NCI-H2107 (cell line): ENCODE measurements around the gene WNK1.
"Not testable (repeated sequence)": the region's sequence is repeated elsewhere in the genome, so short reads cannot be mapped to it uniquely, and the experiment has no call there.

Source experiments
- DNase-seq: peaks from one replicate; lab custom pipeline; 2025; lab: John Stamatoyannopoulos, UW

The WNK1 gene

GRCh38 chr12:751999-752694, at the start of gene WNK1:
WNK1 (plus strand) TSS chr12:752579; CDS start chr12:753566, 987 bp downstream.
- peak; percentile 98 for DNase-seq

- DNase-seq, result no peak
These were observed 47.7 kb upstream of the WNK1 start for GRCh38 chr12:704516-705242.

- not testable (repeated sequence) for DNase-seq
These were observed 44.3 kb upstream of the WNK1 start for GRCh38 chr12:708084-708483.

- no peak for DNase-seq
These were observed 42.8 kb upstream of the WNK1 start for GRCh38 chr12:709455-710020.

GRCh38 chr12:712172-712863, 40.1 kb upstream of the WNK1 start:
- DNase-seq, result no peak

GRCh38 chr12:713281-713875, 39.0 kb upstream of the WNK1 start:
- DNase-seq, result no peak

- DNase-seq, result no peak
These were observed 35.9 kb upstream of the WNK1 start for GRCh38 chr12:716506-716905.

GRCh38 chr12:718756-719102, 33.6 kb upstream of the WNK1 start:
- no peak for DNase-seq

- DNase-seq, result no peak
These were observed 32.0 kb upstream of the WNK1 start for GRCh38 chr12:720231-720941.

GRCh38 chr12:724194-724855, 28.1 kb upstream of the WNK1 start:
- peak; percentile 29 for DNase-seq

- no peak for DNase-seq
These were observed 27.3 kb upstream of the WNK1 start for GRCh38 chr12:725076-725475.

GRCh38 chr12:726281-727140, 25.9 kb upstream of the WNK1 start:
- no peak for DNase-seq

GRCh38 chr12:727321-727720, 25.1 kb upstream of the WNK1 start:
- DNase-seq, result no peak

GRCh38 chr12:728781-729180, 23.6 kb upstream of the WNK1 start:
- DNase-seq, result no peak

- no peak for DNase-seq
These were observed 23.2 kb upstream of the WNK1 start for GRCh38 chr12:729221-729620.

- DNase-seq, result no peak
These were observed 21.8 kb upstream of the WNK1 start for GRCh38 chr12:730550-730949.

GRCh38 chr12:737122-737739, 15.1 kb upstream of the WNK1 start:
- DNase-seq, result no peak

GRCh38 chr12:738712-739111, 13.7 kb upstream of the WNK1 start:
- no peak for DNase-seq

GRCh38 chr12:739349-739748, 13.0 kb upstream of the WNK1 start:
- DNase-seq, result no peak

- DNase-seq, result no peak
These were observed 11.5 kb upstream of the WNK1 start for GRCh38 chr12:740921-741320.
